Activated T-helper 1 cell treated with anti-CD3 and anti-CD28 coated beads, Interleukin-12 subunit alpha, Interleukin-12 subunit beta, Interleukin-2, Interleukin-4 antibody, amounts not matched to agents 30 ng/mL and 10 ng/mL and 1 ng/mL, durations not matched to agents 14 hours and 24 hours and 36 hours (primary cell): ENCODE data around the gene ANKRD11. TPM values are rescaled to one million over a fixed set of nuclear protein-coding genes. Genes with fewer than 3 reads are reported as not detected.
"Not testable (repeated sequence)": the region's sequence is repeated elsewhere in the genome, so short reads cannot be mapped to it uniquely, and the experiment has no call there.

ENCODE experiments used
- DNase-seq: peaks from one replicate; pipeline ENCODE4 v3.0.0; 2021; ENCODE audit warnings: low spot score
- H3K27ac Mint-ChIP-seq: one replicate; pipeline ENCODE4 v1.8.0; 2021; ENCODE audit warnings: mild to moderate bottlenecking, mixed read lengths
- H3K27me3 Mint-ChIP-seq: one replicate; pipeline ENCODE4 v1.8.0; 2022; ENCODE audit warnings: mild to moderate bottlenecking, moderate library complexity, mixed read lengths; ENCODE audit not compliant: insufficient read depth
- H3K36me3 Mint-ChIP-seq: one replicate; pipeline ENCODE4 v1.8.0; 2021; ENCODE audit warnings: low read depth, mixed read lengths
- H3K4me1 Mint-ChIP-seq: one replicate; pipeline ENCODE4 v1.8.0; 2021; ENCODE audit warnings: low read depth, mixed read lengths
- H3K4me3 Mint-ChIP-seq: one replicate; pipeline ENCODE4 v1.8.0; 2021; ENCODE audit warnings: mild to moderate bottlenecking, moderate library complexity, mixed read lengths
- H3K9me3 Mint-ChIP-seq: one replicate; pipeline ENCODE4 v1.8.0; 2021; ENCODE audit warnings: mixed read lengths
- intact Hi-C: fragments of 100-400 bp; cut with micrococcal nuclease; formaldehyde crosslinking; loops from one replicate; pipeline ENCODE4 v1.15.1; 2024
- total RNA-seq: library from RNA; stranded (reverse); gene quantifications from 2 replicates; pipeline ENCODE4 v1.2.3, GENCODE V29; 2022

ANKRD11 gene
- total RNA-seq, 1 donor from 2014 or later, result 176 TPM

DNA sequence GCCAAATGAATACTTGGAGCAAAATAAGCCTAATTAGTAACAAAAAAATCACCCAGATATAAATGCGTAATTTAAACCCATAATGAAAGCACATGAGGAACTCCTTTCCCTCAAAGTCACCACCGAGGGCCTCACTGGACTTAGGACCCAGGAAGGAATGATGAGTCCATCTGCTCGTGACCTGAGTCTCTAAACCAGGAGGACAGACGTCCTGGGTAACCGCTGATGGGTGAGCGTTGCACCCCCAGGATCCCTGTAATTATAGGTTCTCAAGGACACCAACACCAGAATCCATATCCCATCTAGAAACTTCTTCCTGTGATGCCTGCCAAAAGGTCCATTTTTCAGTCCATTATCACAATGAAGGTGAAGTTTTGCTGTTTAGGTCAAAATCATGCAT, 151.5 kb downstream of the ANKRD11 start:
- Mint-ChIP-seq H3K36me3 (peaks cover 4% of the 10 kb centered on the region), H3K27me3 (no peaks in the 10 kb centered on the region), H3K4me1 (peaks cover 54% of the 10 kb centered on the region), H3K27ac (peak overlapping the region; percentile 48), H3K4me3 (no peak overlapping the region), H3K9me3 (no peaks in the 10 kb centered on the region)
- DNase-seq, result no peak
- intact Hi-C loops, result no loop called here

GRCh38 chr16:89337965-89338364, 152.4 kb downstream of the ANKRD11 start:
- intact Hi-C loops, result no loop called here
- Mint-ChIP-seq H3K4me3 (no peak overlapping the region), H3K4me1 (peaks cover 55% of the 10 kb centered on the region), H3K9me3 (no peaks in the 10 kb centered on the region), H3K36me3 (peaks cover 4% of the 10 kb centered on the region), H3K27me3 (no peaks in the 10 kb centered on the region), H3K27ac (no peak overlapping the region)
- DNase-seq, result no peak

GRCh38 chr16:89335803-89336485, 154.4 kb downstream of the ANKRD11 start:
- intact Hi-C loops, result no loop called here
- peaks cover 4% of the 10 kb centered on the region for H3K36me3 Mint-ChIP-seq
- peaks cover 65% of the 10 kb centered on the region for H3K4me1 Mint-ChIP-seq
- no peaks in the 10 kb centered on the region for H3K9me3 Mint-ChIP-seq
- no peak overlapping the region for H3K4me3 Mint-ChIP-seq
- no peak for DNase-seq
- no peak overlapping the region for H3K27ac Mint-ChIP-seq
- no peaks in the 10 kb centered on the region for H3K27me3 Mint-ChIP-seq

GRCh38 chr16:89334988-89335802, 155.2 kb downstream of the ANKRD11 start:
- H3K4me3 Mint-ChIP-seq, result no peak overlapping the region
- peak overlapping the region; percentile 48 for H3K27ac Mint-ChIP-seq
- DNase-seq, result no peak
- no peaks in the 10 kb centered on the region for H3K9me3 Mint-ChIP-seq
- intact Hi-C loops, result loop anchor here (5.0 kb wide), 1 partner anchor 107 kb away; no protein-coding TSS in a partner anchor
- no peaks in the 10 kb centered on the region for H3K27me3 Mint-ChIP-seq
- peaks cover 60% of the 10 kb centered on the region for H3K4me1 Mint-ChIP-seq
- H3K36me3 Mint-ChIP-seq, result peaks cover 4% of the 10 kb centered on the region

DNA sequence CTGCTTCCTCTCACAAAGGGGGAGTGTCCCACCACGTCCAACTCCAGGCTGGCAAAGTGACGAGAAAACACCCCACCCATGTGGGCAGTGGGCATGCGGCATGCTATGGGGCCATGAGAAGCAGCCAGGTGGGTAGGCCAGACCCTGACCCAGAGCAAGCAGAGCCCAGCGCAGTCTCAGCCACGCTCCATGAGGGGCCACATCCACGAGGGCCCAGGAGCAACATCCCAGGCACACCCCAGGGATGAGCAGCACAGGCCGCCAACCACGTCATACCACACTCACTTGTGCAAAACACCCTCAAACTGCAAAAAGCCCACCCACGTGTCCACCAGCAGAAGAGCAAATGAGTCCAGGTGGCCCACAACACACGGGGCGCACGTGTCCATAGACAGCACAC, 155.9 kb downstream of the ANKRD11 start:
- peak overlapping the region; percentile 8 for H3K27ac Mint-ChIP-seq
- H3K9me3 Mint-ChIP-seq, result no peaks in the 10 kb centered on the region
- DNase-seq, result no peak
- H3K27me3 Mint-ChIP-seq, result no peaks in the 10 kb centered on the region
- intact Hi-C loops, result loop anchor here (5.0 kb wide), 1 partner anchor 108 kb away; no protein-coding TSS in a partner anchor
- H3K4me3 Mint-ChIP-seq, result no peak overlapping the region
- peaks cover 55% of the 10 kb centered on the region for H3K4me1 Mint-ChIP-seq
- no peaks in the 10 kb centered on the region for H3K36me3 Mint-ChIP-seq

GRCh38 chr16:89334050-89334449, 156.3 kb downstream of the ANKRD11 start:
- intact Hi-C loops, result loop anchor here (5.0 kb wide), 1 partner anchor 108 kb away; no protein-coding TSS in a partner anchor
- Mint-ChIP-seq H3K4me1 (peaks cover 58% of the 10 kb centered on the region), H3K9me3 (no peaks in the 10 kb centered on the region), H3K27me3 (no peaks in the 10 kb centered on the region), H3K27ac (no peak overlapping the region), H3K4me3 (no peak overlapping the region), H3K36me3 (no peaks in the 10 kb centered on the region)
- no peak for DNase-seq

DNA sequence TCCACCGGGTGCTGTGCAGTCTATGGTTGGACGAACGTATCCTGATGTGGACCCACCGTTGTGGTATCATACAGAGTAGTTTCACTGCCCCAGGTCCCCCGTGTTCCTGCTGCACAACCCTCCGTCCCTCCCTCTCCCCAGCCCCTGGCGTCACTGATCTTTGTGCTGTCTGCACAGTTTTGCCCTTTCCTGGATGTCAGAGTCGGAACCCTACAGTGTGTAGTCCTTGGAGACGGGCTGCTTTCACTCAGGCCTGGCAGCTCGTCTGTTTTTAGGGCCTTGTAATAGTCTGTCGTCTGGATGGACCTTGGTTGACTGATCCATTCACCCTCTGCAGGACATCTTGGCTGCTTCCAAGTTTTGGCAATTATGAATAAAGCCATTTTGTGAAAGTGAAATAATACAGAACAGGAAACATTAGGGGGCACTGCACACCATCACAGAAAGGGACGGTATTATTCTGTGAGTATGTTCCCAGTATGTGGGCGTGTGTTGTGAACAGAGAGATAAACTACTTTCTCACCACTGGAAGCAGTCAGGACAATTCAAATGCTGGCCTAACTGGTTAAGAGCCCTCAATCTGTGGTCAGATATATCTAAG, 156.9 kb downstream of the ANKRD11 start:
- intact Hi-C loops, result loop anchor here (1.0 to 5.0 kb wide), 9 partner anchors 9 to 224 kb away; no protein-coding TSS in a partner anchor
- H3K9me3 Mint-ChIP-seq, H3K36me3 Mint-ChIP-seq, H3K27me3 Mint-ChIP-seq, H3K4me3 Mint-ChIP-seq, DNase-seq: not testable (repeated sequence)
- H3K27ac Mint-ChIP-seq, result peak overlapping the region; percentile 2
- peaks cover 55% of the 10 kb centered on the region for H3K4me1 Mint-ChIP-seq

DNA sequence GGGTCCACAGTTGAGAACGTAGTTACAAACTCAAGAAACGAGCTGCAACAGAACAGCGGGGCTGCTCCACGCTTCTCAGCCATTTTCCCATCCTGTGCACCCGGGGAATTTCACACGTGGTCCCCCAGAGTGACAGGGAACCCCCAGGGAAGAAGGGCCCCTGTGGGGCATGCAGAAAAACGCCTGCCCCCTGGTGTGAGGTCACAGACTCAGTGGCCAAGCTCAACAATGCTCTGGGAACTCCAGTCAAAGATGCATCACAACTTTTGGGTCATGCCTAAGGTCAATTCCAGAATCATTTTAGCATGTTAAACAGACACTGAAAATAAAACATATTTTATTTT, 157.5 kb downstream of the ANKRD11 start:
- H3K36me3 Mint-ChIP-seq, result peaks cover under 1% of the 10 kb centered on the region
- H3K9me3 Mint-ChIP-seq, result no peaks in the 10 kb centered on the region
- H3K27ac Mint-ChIP-seq, result no peak overlapping the region
- peaks cover 58% of the 10 kb centered on the region for H3K4me1 Mint-ChIP-seq
- no peak for DNase-seq
- H3K27me3 Mint-ChIP-seq, result no peaks in the 10 kb centered on the region
- H3K4me3 Mint-ChIP-seq, result no peak overlapping the region
- intact Hi-C loops, result loop anchor here (1.0 to 5.0 kb wide), 9 partner anchors 9 to 224 kb away; no protein-coding TSS in a partner anchor

DNA sequence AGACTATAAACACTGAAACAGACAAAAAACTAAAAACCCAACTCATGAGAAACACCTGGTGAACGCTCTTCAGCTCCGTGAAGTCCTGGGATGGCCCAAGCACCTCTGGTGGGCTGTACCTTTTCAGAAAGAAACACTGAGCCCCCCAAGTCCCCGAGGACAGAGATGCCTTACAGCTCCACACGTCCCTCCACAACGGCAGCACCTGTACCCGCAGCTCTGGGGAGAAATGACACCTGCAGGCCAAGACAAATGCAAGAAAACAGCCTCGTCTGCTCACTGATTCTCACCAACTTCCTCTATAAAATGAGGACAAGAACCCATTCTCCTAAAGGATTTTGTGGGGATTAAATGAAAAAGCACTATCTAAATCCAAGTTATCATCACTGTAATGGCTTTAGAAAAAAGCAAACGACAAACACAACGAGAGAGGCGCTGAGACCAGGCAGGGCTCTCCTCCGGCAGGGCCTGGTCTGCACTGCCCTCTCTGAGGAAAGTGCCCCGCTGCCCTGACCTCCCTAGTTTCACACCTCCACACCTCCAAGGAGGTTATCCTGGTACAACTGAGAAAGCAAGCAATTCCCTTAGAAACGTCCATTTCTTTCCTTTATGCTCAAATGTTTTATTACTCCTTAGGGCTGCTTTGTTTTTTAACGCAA, 158.0 kb downstream of the ANKRD11 start:
- H3K4me3 Mint-ChIP-seq, result no peak overlapping the region
- peaks cover 63% of the 10 kb centered on the region for H3K4me1 Mint-ChIP-seq
- DNase-seq, result no peak
- H3K36me3 Mint-ChIP-seq, result peaks cover 3% of the 10 kb centered on the region
- no peaks in the 10 kb centered on the region for H3K27me3 Mint-ChIP-seq
- intact Hi-C loops, result loop anchor here (2.0 to 5.0 kb wide), 2 partner anchors 90 to 110 kb away; no protein-coding TSS in a partner anchor
- H3K27ac Mint-ChIP-seq, result no peak overlapping the region
- H3K9me3 Mint-ChIP-seq, result no peaks in the 10 kb centered on the region

DNA sequence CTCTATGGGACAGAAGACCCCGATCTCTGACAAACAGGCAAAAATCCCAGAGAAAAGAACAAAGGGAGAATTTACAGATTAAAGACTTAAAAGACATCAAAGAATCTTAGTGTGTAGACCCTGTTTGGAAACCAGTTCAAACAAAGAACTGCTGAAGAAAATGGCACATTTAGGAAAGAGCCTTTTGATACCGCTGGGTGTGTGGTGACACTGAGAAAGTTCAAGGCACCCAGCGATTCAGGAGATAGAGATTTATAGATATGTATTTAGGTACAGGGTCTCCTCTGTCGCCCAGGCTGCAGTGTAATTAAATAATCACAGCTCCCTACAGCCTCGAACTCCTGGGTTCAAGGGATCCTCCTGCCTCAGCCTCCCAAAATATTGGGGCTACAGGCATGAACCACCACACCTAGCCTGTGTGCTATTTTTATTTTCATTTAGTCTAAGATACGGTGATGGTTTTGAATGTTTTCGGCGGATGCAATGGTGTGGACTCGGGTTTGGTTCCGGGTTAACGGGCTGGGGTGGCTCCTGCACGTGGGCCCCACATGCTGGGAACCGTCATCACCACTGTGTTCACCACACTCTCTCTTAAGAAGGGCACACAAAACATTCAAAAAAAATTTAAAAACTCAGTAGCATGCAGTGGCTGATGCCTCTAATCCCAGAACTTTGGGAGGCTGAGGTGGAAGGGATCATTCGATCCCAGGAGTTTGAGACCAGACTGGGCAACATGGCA, 158.8 kb downstream of the ANKRD11 start:
- Mint-ChIP-seq H3K4me3 (peak overlapping the region; percentile 31), H3K4me1 (peaks cover 71% of the 10 kb centered on the region), H3K27ac (peak overlapping the region; percentile 2), H3K27me3 (no peaks in the 10 kb centered on the region), H3K9me3 (no peaks in the 10 kb centered on the region), H3K36me3 (peaks cover 3% of the 10 kb centered on the region)
- no peak for DNase-seq
- intact Hi-C loops, result loop anchor here (2.0 to 5.0 kb wide), 2 partner anchors 91 to 111 kb away; no protein-coding TSS in a partner anchor

- peaks cover 8% of the 10 kb centered on the region for H3K36me3 Mint-ChIP-seq
- intact Hi-C loops, result loop anchor here (5.0 kb wide), 1 partner anchor 112 kb away; no protein-coding TSS in a partner anchor
- H3K4me1 Mint-ChIP-seq, result peaks cover 76% of the 10 kb centered on the region
- H3K4me3 Mint-ChIP-seq, result peak overlapping the region; percentile 42
- no peaks in the 10 kb centered on the region for H3K27me3 Mint-ChIP-seq
- H3K27ac Mint-ChIP-seq, result peak overlapping the region; percentile 44
- H3K9me3 Mint-ChIP-seq, result no peaks in the 10 kb centered on the region
- no peak for DNase-seq
These were observed 160.0 kb downstream of the ANKRD11 start for GRCh38 chr16:89330177-89330856.
